Bronchial epithelial cell (primary cell): ENCODE results near the gene MOCS2. TPM values are rescaled to one million over a fixed set of nuclear protein-coding genes. Genes with fewer than 3 reads are reported as not detected.
A peak's percentile ranks its signal among the peaks of the same experiment; 100 is the strongest.

Experiments used
- DNase-seq: peaks from one replicate; pipeline ENCODE4 v3.0.0-alpha.2; 2010; ENCODE audit warnings: low read depth
- FAIRE-seq: peaks from 2 replicates; lab custom pipeline; 2011; peaks lifted over from hg19 to GRCh38; lab: Jason Lieb, UNC
- H3K27me3 ChIP-seq: 2 replicates; pipeline ENCODE4 v1.5.1; 2011; ENCODE audit warnings: low read length; ENCODE audit not compliant: control insufficient read depth, insufficient read depth
- H3K36me3 ChIP-seq: 2 replicates; pipeline ENCODE4 v1.5.1; 2011; ENCODE audit warnings: low read length; ENCODE audit not compliant: control insufficient read depth, insufficient read depth
- H3K4me3 ChIP-seq: 2 replicates; pipeline ENCODE4 v1.5.1; 2011; ENCODE audit warnings: mild to moderate bottlenecking, low read depth, low read length, control low read depth
- total RNA-seq: library from RNA; depleted of rRNA; stranded (reverse); fragments of >200 nt; gene quantifications from 2 replicates; pipeline ENCODE4 v1.2.1, GENCODE V29; 2014
- TF ChIP-seq, protein P1 (sequence below): IDR thresholded peaks from 2 replicates; pipeline ENCODE4 v1.5.1; 2011; ENCODE audit warnings: mild to moderate bottlenecking, moderate library complexity, low read length, control low read depth, inconsistent platforms; ENCODE audit not compliant: insufficient read depth, severe bottlenecking

MOCS2 gene
- total RNA-seq, 1 donor from 2014 or later, result 15.8 TPM

DNA sequence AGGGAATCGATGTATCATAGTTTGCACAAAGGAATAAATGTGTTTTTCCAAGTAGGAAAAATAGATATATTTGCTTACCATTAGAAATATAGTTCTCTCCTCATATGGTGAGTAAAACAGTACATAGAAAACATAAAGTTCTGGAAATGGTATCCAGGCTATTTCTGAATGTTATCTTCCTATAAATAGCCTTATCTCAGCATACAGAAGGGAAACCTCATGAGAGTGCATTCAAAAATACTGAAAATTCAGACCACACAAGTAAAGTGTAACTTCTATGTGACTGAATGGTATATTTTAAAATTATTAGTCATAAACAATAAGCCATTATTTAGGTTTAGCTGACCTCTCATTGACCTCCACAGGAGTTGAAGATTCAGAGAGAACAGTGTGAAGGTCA, 43.5 kb downstream of the MOCS2 start:
- no peak for DNase-seq
- no peak for FAIRE-seq
- H3K27me3 ChIP-seq, result no peaks in the 10 kb centered on the region
- H3K4me3 ChIP-seq, result no peak overlapping the region
- TF ChIP-seq, protein P1, sequence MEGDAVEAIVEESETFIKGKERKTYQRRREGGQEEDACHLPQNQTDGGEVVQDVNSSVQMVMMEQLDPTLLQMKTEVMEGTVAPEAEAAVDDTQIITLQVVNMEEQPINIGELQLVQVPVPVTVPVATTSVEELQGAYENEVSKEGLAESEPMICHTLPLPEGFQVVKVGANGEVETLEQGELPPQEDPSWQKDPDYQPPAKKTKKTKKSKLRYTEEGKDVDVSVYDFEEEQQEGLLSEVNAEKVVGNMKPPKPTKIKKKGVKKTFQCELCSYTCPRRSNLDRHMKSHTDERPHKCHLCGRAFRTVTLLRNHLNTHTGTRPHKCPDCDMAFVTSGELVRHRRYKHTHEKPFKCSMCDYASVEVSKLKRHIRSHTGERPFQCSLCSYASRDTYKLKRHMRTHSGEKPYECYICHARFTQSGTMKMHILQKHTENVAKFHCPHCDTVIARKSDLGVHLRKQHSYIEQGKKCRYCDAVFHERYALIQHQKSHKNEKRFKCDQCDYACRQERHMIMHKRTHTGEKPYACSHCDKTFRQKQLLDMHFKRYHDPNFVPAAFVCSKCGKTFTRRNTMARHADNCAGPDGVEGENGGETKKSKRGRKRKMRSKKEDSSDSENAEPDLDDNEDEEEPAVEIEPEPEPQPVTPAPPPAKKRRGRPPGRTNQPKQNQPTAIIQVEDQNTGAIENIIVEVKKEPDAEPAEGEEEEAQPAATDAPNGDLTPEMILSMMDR, result no peak
- peaks cover 8% of the 10 kb centered on the region for H3K36me3 ChIP-seq

DNA sequence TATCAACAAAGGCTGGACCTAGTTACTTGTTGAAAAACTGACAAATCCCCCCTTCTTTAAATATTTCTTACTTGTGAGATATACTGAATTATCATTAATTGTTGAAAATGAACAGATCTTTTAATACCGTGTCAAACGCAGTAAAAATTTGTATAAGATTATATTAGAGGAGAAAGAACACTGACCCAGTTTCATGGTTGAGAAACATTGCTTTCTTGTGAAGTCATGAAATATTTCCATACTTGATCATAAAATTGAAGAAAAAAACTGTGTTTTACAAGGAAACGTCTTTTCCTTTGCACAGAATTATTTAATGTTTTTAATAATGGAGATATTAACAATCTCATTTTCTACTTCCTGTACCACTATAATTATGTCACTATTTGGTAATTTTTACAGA, 45.8 kb downstream of the MOCS2 start:
- DNase-seq, result no peak
- H3K4me3 ChIP-seq, result no peak overlapping the region
- no peaks in the 10 kb centered on the region for H3K27me3 ChIP-seq
- no peak for FAIRE-seq
- peaks cover 10% of the 10 kb centered on the region for H3K36me3 ChIP-seq
- TF ChIP-seq, protein P1, result no peak

DNA sequence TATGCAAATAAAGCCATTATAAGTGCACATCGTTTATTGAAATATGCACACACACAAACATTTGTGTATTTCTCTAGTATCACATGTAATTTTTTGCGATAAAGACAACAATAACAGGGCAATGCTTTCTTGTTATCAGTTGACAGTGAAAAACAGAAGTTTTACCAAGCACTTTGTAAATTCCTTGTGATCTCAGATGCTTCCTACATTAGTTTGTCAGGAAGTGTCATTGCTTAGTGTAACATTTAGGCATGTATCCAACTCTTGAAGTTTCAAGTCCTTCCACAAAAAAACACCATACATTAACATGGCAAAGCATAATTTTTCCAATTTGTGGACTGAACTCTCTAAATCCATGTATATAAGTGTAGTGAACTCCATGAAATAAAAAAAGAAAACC, 46.4 kb downstream of the MOCS2 start:
- Histone ChIP-seq H3K36me3 (peaks cover 10% of the 10 kb centered on the region), H3K27me3 (no peaks in the 10 kb centered on the region), H3K4me3 (no peak overlapping the region)
- TF ChIP-seq, protein P1, result no peak
- no peak for DNase-seq
- no peak for FAIRE-seq

DNA sequence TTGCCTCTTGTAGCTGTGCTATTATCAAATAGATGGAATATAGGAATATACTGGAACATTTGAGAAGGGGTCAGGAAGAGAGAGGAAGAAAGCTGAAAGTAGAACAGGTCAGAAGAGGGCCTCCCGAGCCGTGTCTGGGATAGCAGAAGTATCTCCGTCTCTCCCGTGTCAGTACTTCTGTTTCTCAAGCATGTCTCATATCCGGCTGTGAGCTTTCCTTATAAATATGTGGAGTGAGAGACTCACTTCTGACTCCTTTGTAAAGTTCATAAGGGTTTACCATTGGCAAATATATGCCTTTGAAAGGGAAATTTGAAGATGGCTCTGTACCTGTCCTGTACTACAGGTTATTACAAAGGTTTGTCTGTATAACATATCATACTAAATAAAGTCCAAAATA, 50.3 kb downstream of the MOCS2 start:
- H3K36me3 ChIP-seq, result peaks cover 8% of the 10 kb centered on the region
- FAIRE-seq, result no peak
- peak; percentile 58 for DNase-seq
- H3K4me3 ChIP-seq, result no peak overlapping the region
- no peaks in the 10 kb centered on the region for H3K27me3 ChIP-seq
- TF ChIP-seq, protein P1, result no peak

GRCh38 chr5:53055365-53055764, 54.2 kb downstream of the MOCS2 start:
- FAIRE-seq, result no peak
- no peak for DNase-seq
- Histone ChIP-seq H3K4me3 (no peak overlapping the region), H3K36me3 (peaks cover 13% of the 10 kb centered on the region), H3K27me3 (no peaks in the 10 kb centered on the region)
- TF ChIP-seq, protein P1, result no peak

- no peak overlapping the region for H3K4me3 ChIP-seq
- FAIRE-seq (peak; percentile 28), DNase-seq (no peak)
- H3K27me3 ChIP-seq, result no peaks in the 10 kb centered on the region
- TF ChIP-seq, protein P1, result no peak
- H3K36me3 ChIP-seq, result peaks cover 10% of the 10 kb centered on the region
Measured at GRCh38 chr5:53053364-53053763, 56.2 kb downstream of the MOCS2 start.
